Gastrocnemius medialis (tissue), 4 donors: Measurements from ENCODE around the gene PHF8. TPM values are rescaled to one million over a fixed set of nuclear protein-coding genes. Genes with fewer than 3 reads are reported as not detected.

ENCODE experiments used
- ATAC-seq, 2 donors: fragments of 150-250 bp; one replicate each; pipeline ENCODE4 v1.9.1; 2016
- DNase-seq, 2 donors: peaks; one replicate each; pipeline ENCODE4 v3.0.0-alpha.2; 2019
- H3K27ac ChIP-seq, 4 donors: fragments of 200-600 bp; sonication (generic); 1 replicate in 1 of 4; 2 replicates in 3 of 4; pipeline ENCODE4 v1.5.1; 2016 to 2018; ENCODE audit warnings: mild to moderate bottlenecking in 2 of 4, moderate library complexity in 1 of 4
- H3K27me3 ChIP-seq, 3 donors: fragments of 200-600 bp; sonication (generic) in 2 of 3; 1 replicate in 1 of 3; 2 replicates in 2 of 3; pipeline versions ENCODE4 v1.5.1 to v1.6.0; 2016 to 2019; ENCODE audit warnings: mild to moderate bottlenecking in 1 of 3, moderate library complexity in 1 of 3
- H3K36me3 ChIP-seq, 2 donors: fragments of 200-600 bp; sonication (generic) in 1 of 2; one replicate each; pipeline ENCODE4 v1.5.1; 2017 to 2018
- H3K4me1 ChIP-seq, 2 donors: fragments of 200-600 bp; sonication (generic) in 1 of 2; one replicate each; pipeline ENCODE4 v1.5.1; 2016 to 2017; ENCODE audit warnings: mild to moderate bottlenecking in 2 of 2
- H3K4me3 ChIP-seq, 4 donors: fragments of 200-600 bp; sonication (generic) in 3 of 4; 1 replicate in 1 of 4; 2 replicates in 3 of 4; pipeline ENCODE4 v1.5.1; 2016 to 2019; ENCODE audit warnings: mild to moderate bottlenecking in 2 of 4
- H3K9me3 ChIP-seq, 3 donors: fragments of 200-600 bp; sonication (generic) in 2 of 3; 1 replicate in 1 of 3; 2 replicates in 2 of 3; pipeline ENCODE4 v1.5.1; 2016 to 2019
- POLR2A ChIP-seq, 2 donors: fragments of 450-650 bp; IDR thresholded peaks; one replicate each; pipeline ENCODE4 v1.6.1; 2017; ENCODE audit warnings: antibody characterized with exemption in 2 of 2, mild to moderate bottlenecking in 2 of 2, moderate library complexity in 2 of 2
- in situ Hi-C, 4 donors: fragments of 200-750 bp; cut with MboI; loops; one replicate each; pipeline versions ENCODE4 v1.15.0 to v1.8.0; 2017; ENCODE audit warnings: low sequenced_read_pairs in 4 of 4
- intact Hi-C: fragments of 100-400 bp; cut with DNase I; formaldehyde crosslinking; loops from one replicate; pipeline ENCODE4 v1.15.1; 2023; ENCODE audit warnings: low total_unique reads
- total RNA-seq, 4 donors: library from RNA; depleted of rRNA; stranded (reverse); fragments of >200 nt; gene quantifications; one replicate each; pipeline versions ENCODE4 v1.1.0 to v1.2.3, GENCODE V29; 2016
- TF ChIP-seq, protein P1 (sequence below), 5 experiments: fragments of 450-650 bp in 3 of 5; fragments of 200-600 bp in 2 of 5; sonication (generic) in 2 of 5; IDR thresholded peaks in 4 of 5; conservative IDR thresholded peaks in 1 of 5; 1 replicate in 4 of 5; 2 replicates in 1 of 5; pipeline ENCODE4 v1.5.1; 2016 to 2019; ENCODE audit warnings: antibody characterized with exemption in 5 of 5, mild to moderate bottlenecking in 3 of 5, moderate library complexity in 3 of 5

Gene PHF8
- total RNA-seq: 10 to 100 TPM in 2 of 4 donors, 1 to 10 TPM in 2; 7.2 to 22.5 (median 13.9) TPM

DNA sequence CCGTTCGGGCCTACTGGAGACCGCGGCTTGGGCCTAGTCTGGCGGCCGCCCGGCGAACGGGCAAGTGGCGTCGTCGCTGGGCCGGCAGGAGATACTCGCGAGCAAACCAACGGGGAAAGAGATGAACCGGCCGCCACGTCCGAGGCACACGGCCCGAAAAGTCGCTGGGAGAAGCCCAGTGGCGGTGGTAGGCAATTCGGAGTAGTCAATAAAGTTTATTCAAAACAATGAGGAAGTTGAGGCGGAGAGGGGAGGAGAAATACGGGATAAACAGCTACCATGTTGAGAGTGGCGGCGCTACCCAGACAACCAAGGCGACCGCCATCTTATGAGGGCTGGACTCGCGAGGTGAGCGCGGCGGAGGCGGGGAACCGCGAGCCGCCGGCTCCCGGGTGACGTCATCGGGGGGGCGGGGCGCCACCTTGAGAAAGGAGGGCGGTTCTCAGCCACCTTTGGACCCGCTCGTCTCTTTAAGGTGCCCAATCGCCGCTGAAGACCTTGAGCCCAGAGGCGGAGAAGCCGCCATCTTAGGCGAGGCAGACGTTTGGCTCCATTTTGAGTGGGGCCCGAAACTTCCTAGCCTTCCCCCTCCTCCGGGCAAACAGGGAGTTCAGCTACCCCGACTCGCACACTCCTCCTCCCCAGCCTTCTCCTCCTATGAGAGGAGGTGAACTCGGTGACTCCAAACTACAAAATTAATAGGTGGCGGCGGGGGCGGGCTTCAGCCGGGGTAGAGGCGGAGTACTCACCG is at the start of gene PHF8:
PHF8 (minus strand) TSS at position 348 of the 751 bp plus-strand sequence. CDS start 1,745 bp downstream, outside the sequence.
- no peaks in the 10 kb centered on the region for H3K4me1 ChIP-seq
- peak within 1 kb of the TSS; percentile 90 to 96 (median 94) for H3K27ac ChIP-seq
- no peaks in the 10 kb centered on the region for H3K27me3 ChIP-seq
- H3K36me3 ChIP-seq: peaks cover 0 to 14% of the 10 kb centered on the region in 2 donors
- peak within 1 kb of the TSS; percentile 70 to 96 (median 78) for H3K4me3 ChIP-seq
- intact Hi-C loops: loop anchor here (1.0 to 10.0 kb wide), 5 partner anchors 138 to 1118 kb away; partner anchors contain the start of genes FAM120C and TSR2
- H3K9me3 ChIP-seq: no peaks in the 10 kb centered on the region
- peak; percentile 87 to 95 for DNase-seq
- ATAC-seq: peak; percentile 91 to 95
- TF ChIP-seq POLR2A (IDR thresholded peaks at IDR 0.05): peak; percentile 60 to 67
- TF ChIP-seq, protein P1, sequence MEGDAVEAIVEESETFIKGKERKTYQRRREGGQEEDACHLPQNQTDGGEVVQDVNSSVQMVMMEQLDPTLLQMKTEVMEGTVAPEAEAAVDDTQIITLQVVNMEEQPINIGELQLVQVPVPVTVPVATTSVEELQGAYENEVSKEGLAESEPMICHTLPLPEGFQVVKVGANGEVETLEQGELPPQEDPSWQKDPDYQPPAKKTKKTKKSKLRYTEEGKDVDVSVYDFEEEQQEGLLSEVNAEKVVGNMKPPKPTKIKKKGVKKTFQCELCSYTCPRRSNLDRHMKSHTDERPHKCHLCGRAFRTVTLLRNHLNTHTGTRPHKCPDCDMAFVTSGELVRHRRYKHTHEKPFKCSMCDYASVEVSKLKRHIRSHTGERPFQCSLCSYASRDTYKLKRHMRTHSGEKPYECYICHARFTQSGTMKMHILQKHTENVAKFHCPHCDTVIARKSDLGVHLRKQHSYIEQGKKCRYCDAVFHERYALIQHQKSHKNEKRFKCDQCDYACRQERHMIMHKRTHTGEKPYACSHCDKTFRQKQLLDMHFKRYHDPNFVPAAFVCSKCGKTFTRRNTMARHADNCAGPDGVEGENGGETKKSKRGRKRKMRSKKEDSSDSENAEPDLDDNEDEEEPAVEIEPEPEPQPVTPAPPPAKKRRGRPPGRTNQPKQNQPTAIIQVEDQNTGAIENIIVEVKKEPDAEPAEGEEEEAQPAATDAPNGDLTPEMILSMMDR (IDR thresholded peaks at IDR 0.05 in 4 of 5, conservative IDR thresholded peaks at IDR 0.05 in 1 of 5): no peak
- in situ Hi-C loops: loop anchor here in 3 of 4 donors (10.0 to 25.0 kb wide), 2 partner anchors 130 to 493 kb away; partner anchors contain the start of gene GNL3L (in 2 of the 3)

- H3K36me3 ChIP-seq: peaks cover 0 to 5% of the 10 kb centered on the region in 2 donors
- in situ Hi-C loops (no loop called here), intact Hi-C loops (no loop called here)
- no peak for DNase-seq
- peak overlapping the region in 2 of 4 donors; percentile 54 to 60 for H3K27ac ChIP-seq
- H3K4me1 ChIP-seq: peaks cover 0 to 5% of the 10 kb centered on the region in 2 donors
- no peak for TF ChIP-seq POLR2A (IDR thresholded peaks at IDR 0.05)
- TF ChIP-seq, protein P1 (IDR thresholded peaks at IDR 0.05 in 4 of 5, conservative IDR thresholded peaks at IDR 0.05 in 1 of 5): no peak
- no peak overlapping the region for H3K4me3 ChIP-seq
- H3K9me3 ChIP-seq: no peaks in the 10 kb centered on the region
- no peaks in the 10 kb centered on the region for H3K27me3 ChIP-seq
- ATAC-seq: no peak
Measured at GRCh38 chrX:54093571-54093970, 49.3 kb upstream of the PHF8 start.

- no peak for DNase-seq
- H3K4me1 ChIP-seq: peaks cover 0 to 5% of the 10 kb centered on the region in 2 donors
- TF ChIP-seq, protein P1 (IDR thresholded peaks at IDR 0.05 in 4 of 5, conservative IDR thresholded peaks at IDR 0.05 in 1 of 5): no peak
- TF ChIP-seq POLR2A (IDR thresholded peaks at IDR 0.05): no peak
- in situ Hi-C loops (no loop called here), intact Hi-C loops (no loop called here)
- no peaks in the 10 kb centered on the region for H3K9me3 ChIP-seq
- H3K4me3 ChIP-seq: no peak overlapping the region
- ATAC-seq: peak; percentile 69 to 91
- peak overlapping the region in 2 of 4 donors; percentile 54 to 60 for H3K27ac ChIP-seq
- H3K27me3 ChIP-seq: no peaks in the 10 kb centered on the region
- peaks cover 0 to 5% of the 10 kb centered on the region in 2 donors for H3K36me3 ChIP-seq
Measured at GRCh38 chrX:54093159-54093558, 48.9 kb upstream of the PHF8 start.

DNA sequence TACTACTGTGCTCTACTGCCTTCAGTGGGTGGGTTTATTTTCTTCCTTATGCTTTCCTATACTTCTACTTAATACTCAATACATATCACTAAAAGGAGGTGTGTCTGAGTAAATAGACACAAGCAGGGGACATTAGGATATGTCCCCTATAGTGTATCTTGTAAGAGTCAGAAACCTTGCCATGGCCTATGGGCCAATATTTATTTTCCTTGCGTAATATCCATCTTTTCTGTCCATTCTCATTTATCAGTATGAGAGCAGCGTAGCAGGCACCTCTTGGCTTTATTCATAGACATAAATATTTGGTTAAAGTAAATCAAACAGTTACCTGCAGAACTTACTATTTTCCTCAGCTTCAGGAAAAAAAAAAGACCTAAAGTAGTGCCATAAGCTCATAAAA is 46.6 kb upstream of the PHF8 start:
- Histone ChIP-seq H3K36me3 (peaks cover 0 to 5% of the 10 kb centered on the region in 2 donors), H3K27ac (no peak overlapping the region), H3K4me1 (peaks cover 0 to 5% of the 10 kb centered on the region in 2 donors), H3K4me3 (no peak overlapping the region), H3K27me3 (no peaks in the 10 kb centered on the region), H3K9me3 (no peaks in the 10 kb centered on the region)
- in situ Hi-C loops: no loop called here
- ATAC-seq: no peak
- DNase-seq: no peak
- TF ChIP-seq POLR2A (IDR thresholded peaks at IDR 0.05): no peak
- TF ChIP-seq, protein P1 (IDR thresholded peaks at IDR 0.05 in 4 of 5, conservative IDR thresholded peaks at IDR 0.05 in 1 of 5): no peak
- intact Hi-C loops: no loop called here
